DOHH2 (cell line): ENCODE results near the gene TARBP1.

Experiments used
- H3F3A ChIP-seq: fragments of 200-600 bp; sonication (generic), shearing (Covaris generic); 2 replicates; pipeline ENCODE4 v1.6.0; 2016; ENCODE audit warnings: antibody characterized with exemption, mild to moderate bottlenecking; ENCODE audit not compliant: control insufficient read depth, insufficient read depth
- H3K27ac ChIP-seq: fragments of 200-600 bp; sonication (generic); 2 replicates; pipeline ENCODE4 v1.5.1; 2014; ENCODE audit warnings: low read depth, mild to moderate bottlenecking, low read length, moderate library complexity
- H3K27me3 ChIP-seq: fragments of 200-600 bp; sonication (generic); 2 replicates; pipeline ENCODE4 v1.6.1; 2014; ENCODE audit warnings: mild to moderate bottlenecking, low read length, mixed read lengths; ENCODE audit not compliant: control insufficient read depth
- H3K36me3 ChIP-seq: fragments of 200-600 bp; sonication (generic); 2 replicates; pipeline ENCODE4 v1.6.1; 2014; ENCODE audit warnings: mild to moderate bottlenecking, low read length, moderate library complexity, mixed read lengths; ENCODE audit not compliant: control insufficient read depth
- H3K4me1 ChIP-seq: fragments of 200-600 bp; sonication (generic); 2 replicates; pipeline ENCODE4 v1.6.1; 2014; ENCODE audit warnings: mild to moderate bottlenecking, low read length, mixed read lengths; ENCODE audit not compliant: control insufficient read depth
- H3K4me2 ChIP-seq: fragments of 200-600 bp; sonication (generic); 2 replicates; pipeline ENCODE4 v1.6.0; 2014; ENCODE audit warnings: mild to moderate bottlenecking, low read length, moderate library complexity
- H3K4me3 ChIP-seq: fragments of 200-600 bp; sonication (generic); 2 replicates; pipeline ENCODE4 v1.5.1; 2014; ENCODE audit warnings: mild to moderate bottlenecking, low read length, mixed read lengths
- H3K79me2 ChIP-seq: fragments of 200-600 bp; sonication (generic); 2 replicates; pipeline ENCODE4 v1.6.1; 2014; ENCODE audit warnings: mild to moderate bottlenecking, low read length, mixed read lengths; ENCODE audit not compliant: control insufficient read depth
- H3K9me2 ChIP-seq: fragments of 200-600 bp; sonication (generic); replicated peaks from 2 replicates; pipeline ENCODE4 v1.6.1; 2014; ENCODE audit warnings: mild to moderate bottlenecking, low read length, mixed read lengths; ENCODE audit not compliant: control insufficient read depth
- H3K9me3 ChIP-seq: fragments of 200-600 bp; sonication (generic); 2 replicates; pipeline ENCODE4 v1.6.1; 2014; ENCODE audit warnings: antibody characterized with exemption, low read length, mixed read lengths; ENCODE audit not compliant: control insufficient read depth, insufficient read depth
- H4K20me1 ChIP-seq: fragments of 200-600 bp; sonication (generic); 2 replicates; pipeline ENCODE4 v1.6.0; 2014; ENCODE audit warnings: low read depth, mild to moderate bottlenecking, antibody characterized with exemption, low read length, moderate library complexity; ENCODE audit not compliant: control insufficient read depth, insufficient read depth
- CTCF ChIP-seq: fragments of 200-600 bp; sonication (generic); IDR thresholded peaks from one replicate; pipeline ENCODE4 v1.5.1; 2014; ENCODE audit warnings: antibody characterized with exemption, mild to moderate bottlenecking, low read depth, low read length; ENCODE audit not compliant: poor library complexity, severe bottlenecking
- EZH2phosphoT487 ChIP-seq: fragments of 200-600 bp; sonication (generic); IDR thresholded peaks from 2 replicates; pipeline ENCODE4 v1.6.1; 2017; ENCODE audit warnings: borderline replicate concordance, mild to moderate bottlenecking, antibody characterized with exemption, low read length, moderate library complexity, mixed read lengths

TARBP1 gene

GRCh38 chr1:234440348-234440747, 38.6 kb downstream of the TARBP1 start:
- H3K27me3 ChIP-seq = no peaks in the 10 kb centered on the region
- no peaks in the 10 kb centered on the region for H3F3A ChIP-seq
- no peaks in the 10 kb centered on the region for H3K4me1 ChIP-seq
- H3K4me2 ChIP-seq = no peak overlapping the region
- peaks cover 47% of the 10 kb centered on the region for H3K36me3 ChIP-seq
- no peak for TF ChIP-seq EZH2phosphoT487
- TF ChIP-seq CTCF = no peak
- no peaks in the 10 kb centered on the region for H3K9me3 ChIP-seq
- no peaks in the 10 kb centered on the region for H3K79me2 ChIP-seq
- H3K4me3 ChIP-seq = no peak overlapping the region
- no peak overlapping the region for H3K27ac ChIP-seq
- H4K20me1 ChIP-seq = no peaks in the 10 kb centered on the region
- no peaks in the 10 kb centered on the region for H3K9me2 ChIP-seq

DNA sequence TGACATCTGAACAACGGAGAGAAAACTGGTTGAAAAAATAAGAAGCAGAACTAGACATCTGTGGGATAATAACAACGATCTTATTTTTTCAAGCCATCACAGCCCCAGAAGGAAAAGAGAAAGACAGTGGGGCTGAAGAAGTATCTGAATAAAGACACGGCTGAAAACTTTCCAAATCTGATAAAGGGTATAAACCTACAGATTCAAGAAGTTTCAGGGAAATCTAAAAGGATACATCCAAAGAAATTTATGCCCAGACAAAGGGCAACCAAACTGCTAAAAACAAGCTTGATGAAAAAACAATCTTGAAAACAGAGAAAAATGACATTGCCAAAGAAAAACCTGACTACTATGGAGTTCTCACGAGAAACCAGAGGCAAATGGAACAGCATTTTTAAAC, 40.4 kb downstream of the TARBP1 start:
- no peaks in the 10 kb centered on the region for H4K20me1 ChIP-seq
- H3K9me3 ChIP-seq = no peaks in the 10 kb centered on the region
- H3K36me3 ChIP-seq = peaks cover 42% of the 10 kb centered on the region
- TF ChIP-seq EZH2phosphoT487 (no peak), CTCF (no peak)
- no peak overlapping the region for H3K4me2 ChIP-seq
- H3K27me3 ChIP-seq = no peaks in the 10 kb centered on the region
- no peak overlapping the region for H3K27ac ChIP-seq
- H3K9me2 ChIP-seq = no peaks in the 10 kb centered on the region
- no peaks in the 10 kb centered on the region for H3F3A ChIP-seq
- H3K79me2 ChIP-seq = no peaks in the 10 kb centered on the region
- no peak overlapping the region for H3K4me3 ChIP-seq
- no peaks in the 10 kb centered on the region for H3K4me1 ChIP-seq

GRCh38 chr1:234437423-234438171, 41.4 kb downstream of the TARBP1 start:
- no peaks in the 10 kb centered on the region for H3K9me3 ChIP-seq
- H3K4me1 ChIP-seq = no peaks in the 10 kb centered on the region
- H3K4me3 ChIP-seq = no peak overlapping the region
- H3K9me2 ChIP-seq = no peaks in the 10 kb centered on the region
- no peaks in the 10 kb centered on the region for H3K27me3 ChIP-seq
- H3K36me3 ChIP-seq = peaks cover 43% of the 10 kb centered on the region
- no peaks in the 10 kb centered on the region for H4K20me1 ChIP-seq
- no peak overlapping the region for H3K4me2 ChIP-seq
- no peaks in the 10 kb centered on the region for H3F3A ChIP-seq
- TF ChIP-seq EZH2phosphoT487 (no peak), CTCF (no peak)
- H3K27ac ChIP-seq = no peak overlapping the region
- no peaks in the 10 kb centered on the region for H3K79me2 ChIP-seq
